Progenitor cell of endocrine pancreas (in vitro differentiated cells): ENCODE measurements around the gene ACTN3. TPM values are rescaled to one million over a fixed set of nuclear protein-coding genes. Genes with fewer than 3 reads are reported as not detected.

Experiments
- DNase-seq: peaks from one replicate; pipeline ENCODE4 v3.0.0; 2021; ENCODE audit warnings: low spot score; ENCODE audit not compliant: unreplicated experiment
- H3K27ac Mint-ChIP-seq: 2 replicates; pipeline ENCODE4 v1.8.0; 2021; ENCODE audit warnings: mild to moderate bottlenecking, moderate library complexity, mixed read lengths
- H3K27me3 Mint-ChIP-seq: 2 replicates; pipeline ENCODE4 v1.8.0; 2021; ENCODE audit warnings: mixed read lengths
- H3K36me3 Mint-ChIP-seq: 2 replicates; pipeline ENCODE4 v1.8.0; 2022; ENCODE audit warnings: mixed read lengths; ENCODE audit not compliant: insufficient read depth
- H3K4me1 Mint-ChIP-seq: 2 replicates; pipeline ENCODE4 v1.8.0; 2021; ENCODE audit warnings: low read depth, mixed read lengths
- H3K4me3 Mint-ChIP-seq: 2 replicates; pipeline ENCODE4 v1.8.0; 2021; ENCODE audit warnings: low read depth, mild to moderate bottlenecking, moderate library complexity, mixed read lengths
- H3K9me3 Mint-ChIP-seq: 2 replicates; pipeline ENCODE4 v1.8.0; 2021; ENCODE audit warnings: low read depth, mixed read lengths
- total RNA-seq: library from RNA; stranded (reverse); gene quantifications from 2 replicates; pipeline ENCODE4 v1.2.1, GENCODE V29; 2021
- TF ChIP-seq, protein P1 (sequence below): fragments of 200-600 bp; sonication (generic); IDR thresholded peaks from one replicate; pipeline ENCODE4 v1.5.0; 2021; ENCODE audit warnings: antibody characterized with exemption, mild to moderate bottlenecking; ENCODE audit not compliant: unreplicated experiment

Gene ACTN3
- total RNA-seq, 1 donor from 2014 or later, result 0.43 TPM

DNA sequence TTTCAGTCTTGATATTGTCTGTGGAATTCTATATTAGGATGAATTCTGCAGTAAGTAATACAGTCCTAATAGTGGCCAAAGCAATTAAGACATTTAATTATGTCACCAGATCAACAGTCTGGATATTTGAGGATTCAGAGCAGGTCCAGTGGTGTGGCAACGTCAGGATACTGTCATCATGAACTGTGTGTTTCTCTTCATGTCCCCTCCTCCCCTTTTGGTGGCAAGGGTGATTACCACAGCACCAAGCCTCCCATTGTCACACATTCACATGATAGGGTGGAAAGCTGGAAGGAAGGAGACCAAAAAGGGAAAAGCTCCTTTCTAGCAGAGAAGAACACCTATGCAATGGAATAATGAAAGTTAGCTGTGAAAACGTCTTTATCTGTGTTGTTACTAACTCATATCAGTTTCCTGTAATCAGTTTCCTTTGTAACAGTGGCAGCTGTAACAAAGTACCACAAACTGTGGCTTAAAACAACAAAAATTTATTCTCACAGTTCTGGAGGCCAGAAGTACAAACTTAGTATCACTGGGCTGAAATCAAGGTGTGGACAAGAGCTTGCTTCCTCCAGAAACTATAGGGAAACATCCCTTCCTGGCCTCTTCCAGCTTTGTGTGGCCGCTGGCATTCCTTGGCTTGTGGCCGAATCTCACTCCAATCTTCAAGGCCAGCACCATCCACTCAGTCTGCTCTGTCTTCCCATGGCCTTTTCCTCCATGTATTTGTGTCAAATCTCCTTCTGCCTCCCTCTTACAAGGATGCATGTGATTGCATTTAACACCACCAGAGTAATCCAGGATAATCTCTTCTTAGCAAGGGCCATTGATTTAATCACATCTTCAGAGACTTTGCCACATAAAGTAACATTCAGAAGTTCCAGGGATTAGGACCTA, 63.3 kb downstream of the ACTN3 start:
- H3K4me1 Mint-ChIP-seq, result no peaks in the 10 kb centered on the region
- H3K4me3 Mint-ChIP-seq, result no peak overlapping the region
- H3K36me3 Mint-ChIP-seq, result peaks cover 3% of the 10 kb centered on the region
- TF ChIP-seq, protein P1, sequence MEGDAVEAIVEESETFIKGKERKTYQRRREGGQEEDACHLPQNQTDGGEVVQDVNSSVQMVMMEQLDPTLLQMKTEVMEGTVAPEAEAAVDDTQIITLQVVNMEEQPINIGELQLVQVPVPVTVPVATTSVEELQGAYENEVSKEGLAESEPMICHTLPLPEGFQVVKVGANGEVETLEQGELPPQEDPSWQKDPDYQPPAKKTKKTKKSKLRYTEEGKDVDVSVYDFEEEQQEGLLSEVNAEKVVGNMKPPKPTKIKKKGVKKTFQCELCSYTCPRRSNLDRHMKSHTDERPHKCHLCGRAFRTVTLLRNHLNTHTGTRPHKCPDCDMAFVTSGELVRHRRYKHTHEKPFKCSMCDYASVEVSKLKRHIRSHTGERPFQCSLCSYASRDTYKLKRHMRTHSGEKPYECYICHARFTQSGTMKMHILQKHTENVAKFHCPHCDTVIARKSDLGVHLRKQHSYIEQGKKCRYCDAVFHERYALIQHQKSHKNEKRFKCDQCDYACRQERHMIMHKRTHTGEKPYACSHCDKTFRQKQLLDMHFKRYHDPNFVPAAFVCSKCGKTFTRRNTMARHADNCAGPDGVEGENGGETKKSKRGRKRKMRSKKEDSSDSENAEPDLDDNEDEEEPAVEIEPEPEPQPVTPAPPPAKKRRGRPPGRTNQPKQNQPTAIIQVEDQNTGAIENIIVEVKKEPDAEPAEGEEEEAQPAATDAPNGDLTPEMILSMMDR, result no peak
- DNase-seq, result no peak
- no peaks in the 10 kb centered on the region for H3K27me3 Mint-ChIP-seq
- no peaks in the 10 kb centered on the region for H3K9me3 Mint-ChIP-seq
- H3K27ac Mint-ChIP-seq, result no peak overlapping the region

DNA sequence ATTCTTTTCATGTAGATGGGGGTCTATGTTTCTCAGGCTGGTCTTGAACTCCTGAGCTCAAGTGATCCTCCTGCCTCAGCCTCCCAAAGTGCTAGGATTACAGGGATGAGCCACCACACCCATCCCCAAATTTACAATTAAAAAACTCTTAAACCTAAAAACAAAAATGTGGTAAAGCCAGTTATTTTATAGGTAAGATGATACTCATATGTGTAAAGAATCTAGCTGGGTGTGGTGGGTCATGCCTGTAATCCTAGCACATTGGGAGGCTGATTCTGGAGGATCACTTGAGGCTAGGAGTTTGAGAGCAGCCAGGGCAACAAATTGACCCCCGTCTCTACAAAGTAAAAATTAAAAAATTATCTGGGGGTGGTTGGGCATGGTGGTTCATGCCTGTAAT, 65.8 kb downstream of the ACTN3 start:
- Mint-ChIP-seq H3K4me1 (peaks cover 6% of the 10 kb centered on the region), H3K27ac (no peak overlapping the region), H3K4me3 (no peak overlapping the region), H3K9me3 (no peaks in the 10 kb centered on the region), H3K36me3 (peaks cover 1% of the 10 kb centered on the region), H3K27me3 (no peaks in the 10 kb centered on the region)
- TF ChIP-seq, protein P1, result no peak
- no peak for DNase-seq

Other genes starting within 250 kb of the ACTN3 start
- 0.22 and 0.67 TPM in 2 replicates for gene CD248, start 229.9 kb upstream of the ACTN3 start, total RNA-seq
- 1.5 and 2.3 TPM in 2 replicates for gene RIN1, start 210.5 kb upstream of the ACTN3 start, total RNA-seq
- gene BRMS1, start 201.8 kb upstream of the ACTN3 start, total RNA-seq, result 38.1 and 38.3 TPM in 2 replicates
- 25.9 and 28.7 TPM in 2 replicates for gene B4GAT1, start 199.3 kb upstream of the ACTN3 start, total RNA-seq
- 35.6 and 38.2 TPM in 2 replicates for gene SLC29A2, start 175.1 kb upstream of the ACTN3 start, total RNA-seq
- gene NPAS4, start 125.9 kb upstream of the ACTN3 start, total RNA-seq, result not detected in 2 replicates
- 54.3 and 59.1 TPM in 2 replicates for gene MRPL11, start 108.1 kb upstream of the ACTN3 start, total RNA-seq
- 16.9 and 17.8 TPM in 2 replicates for gene PELI3, start 80.0 kb upstream of the ACTN3 start, total RNA-seq
- 78.7 and 79.7 TPM in 2 replicates for gene DPP3, start 66.5 kb upstream of the ACTN3 start, total RNA-seq
- 75.4 and 80.3 TPM in 2 replicates for gene BBS1, start 36.3 kb upstream of the ACTN3 start, total RNA-seq
- 9.7 and 10.5 TPM in 2 replicates for gene ZDHHC24, start 855 bp upstream of the ACTN3 start, total RNA-seq
- 3.6 and 4.1 TPM in 2 replicates for gene CTSF, start 21.7 kb downstream of the ACTN3 start, total RNA-seq
- gene CCDC87, start 46.2 kb downstream of the ACTN3 start, total RNA-seq, result 0.89 and 1.1 TPM in 2 replicates
- 48.9 and 49.7 TPM in 2 replicates for gene CCS, start 46.3 kb downstream of the ACTN3 start, total RNA-seq
- gene RBM14, start 69.7 kb downstream of the ACTN3 start, total RNA-seq, result 119 and 124 TPM in 2 replicates
- gene RBM4, start 91.8 kb downstream of the ACTN3 start, total RNA-seq, result 239 and 258 TPM in 2 replicates
- 71.0 and 71.7 TPM in 2 replicates for gene RBM4B, start 131.0 kb downstream of the ACTN3 start, total RNA-seq
- gene SPTBN2, start 182.3 kb downstream of the ACTN3 start, total RNA-seq, result 54.0 and 55.0 TPM in 2 replicates